HG03196 (cell line): ENCODE data around the gene CD164.
A peak's percentile ranks its signal among the peaks of the same experiment; 100 is the strongest.
"Not testable (repeated sequence)": the region's sequence is repeated elsewhere in the genome, so short reads cannot be mapped to it uniquely, and the experiment has no call there.

Experiments
- ATAC-seq: cut with Tn5 transposase; IDR thresholded peaks from one replicate; pipeline ENCODE4 v1.9.1; 2021; ENCODE audit not compliant: unreplicated experiment

Gene CD164

DNA sequence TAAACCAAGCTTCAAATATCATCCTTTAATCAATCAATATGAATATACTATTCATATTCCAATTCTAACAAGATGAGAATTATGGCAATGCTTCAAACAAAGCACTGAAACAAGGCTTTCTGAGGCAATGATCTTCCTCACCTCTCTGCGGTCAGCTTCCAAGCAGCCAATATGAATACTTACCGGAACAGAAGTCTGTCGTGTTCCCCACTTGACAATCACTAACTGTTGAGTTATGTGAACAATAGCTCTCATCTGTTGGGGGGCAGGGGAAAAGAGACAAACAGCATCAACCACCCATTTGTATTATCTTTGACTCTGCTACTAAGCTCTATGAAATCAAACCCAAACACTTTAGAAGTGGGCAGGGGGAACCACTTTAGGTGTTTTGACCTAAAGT lies 4.5 kb downstream of the CD164 start:
- ATAC-seq, result no peak

DNA sequence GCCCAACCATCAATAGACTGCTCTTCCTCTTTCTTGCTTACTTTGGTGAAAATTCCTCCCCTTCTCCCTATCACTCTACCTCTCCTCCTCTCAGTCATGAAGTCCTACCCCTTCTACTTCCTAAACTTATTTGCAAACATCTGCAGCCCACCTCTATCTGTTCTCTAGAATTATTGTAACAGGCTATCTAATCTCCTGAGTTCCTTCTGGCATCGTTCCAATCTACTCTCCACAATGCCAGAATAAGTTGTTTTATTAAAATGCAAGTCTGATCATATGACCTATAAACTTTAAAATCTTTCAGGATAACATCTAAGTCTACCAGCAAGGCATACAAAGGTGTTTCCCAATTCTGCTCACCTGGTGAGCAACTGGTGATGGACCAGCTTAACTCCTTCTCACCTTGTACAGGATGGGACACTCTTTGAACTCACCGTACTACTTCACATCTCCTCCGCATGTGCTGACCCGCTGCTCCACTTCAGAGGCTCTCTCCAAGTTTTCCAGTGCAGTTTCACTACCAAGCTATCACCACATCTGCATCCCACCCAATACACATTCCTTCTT lies 7.9 kb downstream of the CD164 start:
- no peak for ATAC-seq

DNA sequence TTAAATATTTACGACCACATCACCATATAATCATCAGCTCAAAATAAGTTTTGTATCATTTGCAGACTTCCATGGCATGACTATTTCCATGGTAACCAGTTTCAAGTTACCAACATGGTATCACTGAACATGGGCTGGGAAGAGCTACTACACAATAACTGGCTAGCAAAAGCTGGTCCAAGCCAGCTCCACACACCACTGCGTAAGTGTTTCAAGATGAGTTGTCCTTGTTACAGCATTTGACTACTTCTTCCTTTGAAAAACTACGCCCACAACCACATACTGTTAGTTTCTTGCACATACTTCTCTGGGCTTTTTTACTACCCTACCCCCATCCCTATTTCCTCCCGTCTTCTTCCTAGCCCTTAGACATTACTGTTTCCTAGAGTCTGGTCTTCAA lies 8.5 kb downstream of the CD164 start:
- ATAC-seq, result peak; percentile 92

DNA sequence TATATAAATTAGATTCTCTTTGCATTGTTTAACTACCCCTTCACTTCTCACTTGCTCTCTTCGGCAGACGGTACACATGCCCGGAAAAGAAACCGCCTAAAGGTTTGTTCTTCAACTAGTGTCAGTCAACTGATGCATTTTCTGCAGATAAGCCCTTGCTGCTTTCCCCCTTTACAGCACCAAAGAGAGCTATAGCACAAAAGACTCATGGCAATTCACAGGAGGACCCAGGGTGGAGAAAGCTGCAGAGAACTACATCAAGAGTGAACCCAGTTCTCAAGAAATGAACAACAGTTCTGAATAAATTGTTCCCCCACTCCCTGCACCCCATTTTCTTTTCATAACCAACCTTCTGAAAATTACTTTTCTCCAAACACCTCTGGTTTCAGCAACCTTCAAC lies 8.9 kb downstream of the CD164 start:
- peak; percentile 10 for ATAC-seq

DNA sequence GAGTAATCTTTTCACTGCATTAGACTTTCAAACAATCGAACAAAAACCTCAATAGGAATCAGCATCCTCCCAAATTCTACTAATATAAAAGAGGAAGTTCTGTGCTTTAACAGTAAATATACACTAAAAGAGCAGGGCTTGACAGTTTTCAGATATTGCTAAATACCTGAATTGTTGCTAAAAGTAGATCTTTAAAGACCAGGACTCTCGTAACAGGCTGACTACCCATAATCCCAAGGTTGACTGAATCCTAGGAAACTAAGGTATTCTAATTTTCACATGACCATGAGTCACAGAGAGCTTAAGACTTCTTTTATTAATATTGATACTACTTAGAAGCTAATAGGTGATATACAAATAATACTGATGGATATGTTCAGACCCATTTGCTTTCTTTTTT lies 10.1 kb downstream of the CD164 start:
- ATAC-seq, result no peak

DNA sequence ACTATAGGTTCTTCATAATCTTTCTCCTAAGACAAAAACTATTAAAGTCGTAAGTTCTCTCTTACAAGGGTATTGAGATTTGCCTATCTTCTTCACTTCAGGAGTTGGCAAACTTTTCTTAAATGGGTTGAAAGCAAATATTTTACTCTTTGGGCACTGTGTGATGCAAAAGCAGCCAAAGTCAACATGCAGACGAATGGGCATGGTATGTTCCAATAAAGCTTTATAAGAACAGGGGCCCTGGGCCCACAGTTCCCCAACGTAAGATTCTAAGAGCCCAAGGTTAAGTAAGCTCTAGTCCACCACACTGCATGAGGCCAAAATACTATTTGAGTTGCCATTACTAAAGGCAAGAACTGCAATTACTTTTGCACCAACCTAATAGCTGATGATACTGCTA lies 11.5 kb downstream of the CD164 start:
- ATAC-seq, result no peak

DNA sequence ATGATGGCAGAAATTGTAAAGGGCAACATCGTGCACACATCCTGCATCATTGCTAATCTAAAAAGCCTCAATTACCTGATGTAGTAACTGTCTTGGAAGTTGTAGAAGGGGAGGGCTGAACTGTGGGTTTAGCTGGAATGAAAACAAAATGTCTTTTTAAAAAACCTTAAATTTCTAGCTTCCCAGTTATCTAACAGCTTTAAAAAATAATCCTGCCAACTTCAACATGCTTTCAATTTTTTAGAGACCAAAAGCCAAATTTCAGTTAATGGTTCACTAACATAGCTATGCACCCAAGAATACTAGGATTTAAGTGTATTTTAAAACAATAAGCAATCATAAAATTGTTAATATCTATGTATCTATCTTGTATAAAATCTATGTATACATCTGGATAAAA lies 11.9 kb downstream of the CD164 start:
- no peak for ATAC-seq

DNA sequence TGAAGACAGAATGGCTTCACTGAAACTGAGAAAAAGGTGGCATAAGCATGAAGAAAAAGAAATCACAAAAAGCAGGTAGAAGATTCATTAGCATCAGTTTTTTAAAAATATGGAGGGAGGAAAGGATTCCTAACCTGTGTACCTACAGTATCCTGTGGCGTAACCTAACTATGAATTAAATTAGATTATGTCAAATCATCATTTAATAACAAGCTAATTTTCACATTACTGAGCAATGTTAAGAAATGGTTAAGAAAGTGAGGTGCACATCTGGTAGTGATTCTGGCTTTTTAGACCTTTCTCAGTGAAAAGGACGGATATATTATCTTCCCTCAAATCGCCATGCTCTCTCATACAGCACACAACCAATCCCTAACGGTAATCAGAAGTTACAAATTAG lies 12.5 kb downstream of the CD164 start:
- no peak for ATAC-seq

DNA sequence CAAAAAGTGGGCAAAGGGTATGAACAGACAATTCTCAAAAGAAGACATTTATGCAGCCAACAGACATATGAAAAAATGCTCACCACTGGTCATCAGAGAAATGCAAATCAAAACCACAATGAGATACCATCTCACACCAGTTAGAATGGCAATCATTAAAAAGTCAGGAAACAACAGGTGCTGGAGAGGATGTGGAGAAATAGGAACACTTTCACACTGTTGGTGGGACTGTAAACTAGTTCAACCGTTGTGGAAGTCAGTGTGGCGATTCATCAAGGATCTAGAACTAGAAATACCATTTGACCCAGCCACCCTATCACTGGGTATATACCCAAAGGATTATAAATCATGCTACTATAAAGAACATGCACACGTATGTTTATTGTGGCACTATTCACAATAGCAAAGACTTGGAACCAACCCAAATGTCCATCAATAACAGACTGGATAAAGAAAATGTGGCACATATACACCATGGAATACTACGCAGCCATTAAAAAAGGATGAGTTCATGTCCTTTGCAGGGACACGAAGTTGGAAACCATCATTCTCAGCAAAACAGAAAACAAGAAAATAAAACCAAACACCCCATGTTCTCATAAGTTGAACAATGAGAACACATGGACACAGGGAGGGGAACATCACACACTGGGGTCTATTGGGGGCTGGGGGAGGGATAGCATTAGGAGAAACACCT lies 17.7 kb downstream of the CD164 start:
- ATAC-seq, result not testable (repeated sequence)

DNA sequence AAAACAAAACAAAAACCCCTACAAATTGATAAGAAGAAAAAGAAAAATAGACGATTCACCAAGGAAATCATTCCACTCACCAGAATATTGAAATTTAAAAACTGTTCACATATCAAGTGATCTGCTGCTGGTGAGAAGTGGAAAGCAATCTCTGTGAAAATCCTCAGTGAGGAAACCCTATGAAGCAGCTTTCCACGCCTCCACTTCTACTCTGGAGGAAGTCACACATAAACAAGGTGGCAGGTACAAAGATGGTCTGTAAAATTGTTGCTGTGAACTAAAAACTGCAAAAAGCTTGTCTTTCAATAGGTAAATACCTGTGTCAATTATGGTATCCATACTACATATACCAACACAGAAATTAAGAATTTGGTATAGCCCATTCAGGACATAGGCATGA lies 18.5 kb downstream of the CD164 start:
- no peak for ATAC-seq

DNA sequence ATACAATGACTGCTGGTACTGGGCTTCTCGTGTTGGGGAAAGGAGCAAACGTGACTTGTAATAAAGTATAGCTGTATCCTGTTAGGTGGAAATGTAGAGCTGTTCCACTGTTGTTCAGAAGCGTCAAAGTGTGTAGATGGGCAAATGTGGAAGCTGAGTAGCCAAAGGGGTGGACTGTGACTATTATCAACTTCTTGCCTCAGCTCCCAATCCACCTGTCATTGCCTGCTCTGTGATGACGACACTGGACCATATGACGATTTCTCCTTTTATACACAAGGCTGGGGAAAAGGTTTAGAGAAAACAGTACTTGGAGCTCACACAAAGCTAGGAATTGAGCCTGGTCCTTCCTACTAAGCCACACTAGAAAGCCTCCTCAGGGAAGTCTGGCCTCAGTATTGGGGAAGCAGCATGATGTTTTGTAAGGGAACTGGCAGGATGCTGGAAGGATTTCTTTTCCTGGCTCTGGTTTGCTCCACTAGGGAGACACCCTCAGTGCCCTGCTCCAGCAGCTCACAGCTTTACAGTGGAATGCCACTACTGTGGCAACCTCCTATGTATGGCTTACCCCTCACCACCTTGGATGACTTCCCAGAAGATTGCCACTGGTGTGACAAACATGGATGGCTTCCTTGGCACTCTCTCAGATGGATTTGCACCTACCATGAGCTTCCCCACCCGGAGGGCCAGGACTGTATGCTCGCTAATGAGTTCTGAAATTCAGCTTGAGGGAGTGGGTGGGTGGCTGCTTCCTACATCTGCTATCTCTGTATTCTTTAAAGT lies 20.0 kb downstream of the CD164 start:
- no peak for ATAC-seq

DNA sequence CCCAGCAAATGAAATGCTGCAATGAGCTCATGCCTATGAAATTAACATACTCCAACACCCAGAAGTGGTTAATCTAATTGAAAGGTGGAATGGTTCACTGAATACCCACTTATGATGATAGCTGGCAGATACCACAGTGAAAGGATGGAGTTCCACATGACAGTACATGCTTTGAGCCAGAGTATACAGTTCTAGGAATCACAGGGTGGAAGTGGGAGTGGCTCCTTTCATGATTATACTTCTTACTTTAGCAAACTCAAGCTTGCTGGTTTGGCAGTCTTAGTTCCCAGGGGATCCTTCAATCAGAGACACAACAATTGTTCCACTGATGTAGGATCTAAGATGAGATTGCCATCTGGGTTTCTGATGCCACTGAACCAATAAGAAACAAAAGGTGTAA lies 21.5 kb downstream of the CD164 start:
- no peak for ATAC-seq

DNA sequence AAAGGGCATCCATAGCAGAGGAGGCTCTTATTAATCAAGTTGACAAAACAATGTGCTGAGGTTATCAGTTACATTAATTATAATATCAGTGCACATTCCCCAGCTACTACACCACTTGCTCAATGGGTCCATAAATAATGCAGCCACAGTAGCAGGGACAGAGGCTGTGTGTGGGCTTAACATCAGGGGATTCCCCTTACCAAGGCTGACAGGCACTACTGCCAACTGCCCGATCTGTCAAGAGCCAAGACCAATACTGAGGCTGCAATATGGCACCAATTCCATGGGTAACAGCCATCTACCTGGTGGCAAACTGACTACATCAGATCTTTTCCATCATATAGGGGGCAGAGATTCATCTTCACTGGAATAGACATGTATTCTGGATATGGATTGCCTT lies 22.0 kb downstream of the CD164 start:
- no peak for ATAC-seq

DNA sequence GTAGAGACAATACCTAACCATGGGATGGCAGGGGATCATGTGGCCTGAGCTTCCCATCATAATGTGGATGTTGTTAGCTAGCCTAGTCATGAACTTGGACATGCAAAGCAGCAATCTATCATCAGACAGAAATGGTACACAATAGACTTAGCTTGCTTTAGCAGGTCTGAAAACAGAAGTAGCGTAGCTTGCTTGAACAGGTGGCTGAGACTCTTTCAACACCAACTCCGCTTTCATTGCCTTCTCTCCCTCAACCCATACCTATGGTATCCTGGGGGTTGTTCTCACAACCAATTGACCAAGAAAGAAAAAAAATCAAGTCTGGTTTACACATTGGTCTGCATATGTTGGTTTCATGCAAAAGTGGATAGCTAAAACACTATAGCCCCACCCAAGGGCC lies 23.0 kb downstream of the CD164 start:
- no peak for ATAC-seq

DNA sequence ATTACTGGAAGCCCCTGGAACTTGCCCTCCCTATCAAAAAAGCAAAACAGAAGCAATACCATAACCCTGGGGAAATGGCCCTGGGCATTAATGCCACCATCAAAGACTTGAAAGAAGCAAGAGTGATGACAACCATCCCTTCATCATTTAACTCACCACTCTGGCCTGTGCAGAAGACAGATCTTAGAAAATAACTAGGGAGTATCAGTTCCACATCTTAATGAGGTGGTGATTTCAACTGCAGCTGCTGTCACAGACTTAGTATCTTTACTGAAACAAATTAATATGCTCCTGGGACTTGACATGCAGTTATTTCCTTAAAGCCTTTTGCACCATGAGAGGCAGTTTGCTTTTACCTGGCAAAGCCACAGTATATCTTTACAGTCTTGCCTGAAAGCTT lies 24.1 kb downstream of the CD164 start:
- no peak for ATAC-seq

DNA sequence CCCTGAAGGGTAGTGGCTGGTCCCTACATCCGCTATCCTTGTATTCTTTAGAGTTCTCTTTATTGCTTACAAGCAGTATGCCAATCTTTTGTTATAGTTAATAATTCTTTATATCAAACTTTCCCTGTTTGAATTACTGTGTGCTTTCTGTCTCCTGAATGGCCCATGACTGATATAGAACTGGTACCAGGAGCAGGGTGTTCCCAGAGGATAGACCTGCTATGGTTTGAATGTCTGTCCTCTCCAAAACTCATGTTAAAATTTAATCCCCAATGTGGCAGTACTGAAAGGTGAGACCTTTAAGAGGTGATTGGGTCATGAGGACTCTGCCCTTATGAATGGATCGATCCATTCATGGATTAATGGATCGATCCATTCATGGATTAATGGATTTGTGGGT lies 26.0 kb downstream of the CD164 start:
- no peak for ATAC-seq

DNA sequence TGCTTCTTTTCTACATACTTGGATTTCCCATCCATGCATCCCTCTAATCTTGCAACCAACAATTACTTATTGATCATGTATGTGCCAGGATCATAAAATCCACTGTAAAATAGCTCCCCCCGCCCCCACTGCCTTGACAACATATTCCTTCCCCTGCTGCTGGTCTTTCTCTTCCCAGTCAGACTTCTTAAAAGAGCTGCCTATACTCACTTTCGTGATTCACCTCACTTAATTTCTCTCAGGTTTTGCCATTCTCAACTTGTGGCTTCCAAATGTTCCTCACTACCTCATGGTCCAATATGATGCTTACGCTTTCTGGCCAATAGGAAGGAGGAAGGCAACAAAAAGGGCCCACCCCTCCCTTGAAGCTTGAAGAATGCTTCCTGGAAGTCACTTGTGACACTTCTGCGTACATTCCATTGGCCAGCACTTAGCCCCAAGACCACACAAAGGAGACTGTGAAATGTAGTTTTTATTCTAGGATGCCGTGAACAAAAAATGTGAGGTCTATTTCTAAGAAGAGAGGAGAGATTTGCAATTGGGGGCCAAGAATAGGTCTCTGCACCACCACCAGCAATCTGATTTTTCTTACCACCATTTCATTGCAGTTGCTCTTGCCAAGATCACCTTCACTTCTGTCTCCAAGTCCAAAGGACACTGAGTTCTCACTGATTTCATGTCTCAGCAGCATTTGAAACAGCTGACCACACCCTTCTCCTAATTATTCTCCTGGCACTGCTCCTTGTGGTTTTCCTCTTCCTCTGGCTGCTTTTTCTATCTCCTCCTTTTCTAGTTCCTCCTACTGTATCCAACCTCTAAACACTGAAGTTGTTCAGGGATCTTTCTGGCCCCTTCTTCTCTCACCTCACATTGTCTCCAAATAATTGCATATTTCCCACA lies 30.8 kb downstream of the CD164 start:
- no peak for ATAC-seq

DNA sequence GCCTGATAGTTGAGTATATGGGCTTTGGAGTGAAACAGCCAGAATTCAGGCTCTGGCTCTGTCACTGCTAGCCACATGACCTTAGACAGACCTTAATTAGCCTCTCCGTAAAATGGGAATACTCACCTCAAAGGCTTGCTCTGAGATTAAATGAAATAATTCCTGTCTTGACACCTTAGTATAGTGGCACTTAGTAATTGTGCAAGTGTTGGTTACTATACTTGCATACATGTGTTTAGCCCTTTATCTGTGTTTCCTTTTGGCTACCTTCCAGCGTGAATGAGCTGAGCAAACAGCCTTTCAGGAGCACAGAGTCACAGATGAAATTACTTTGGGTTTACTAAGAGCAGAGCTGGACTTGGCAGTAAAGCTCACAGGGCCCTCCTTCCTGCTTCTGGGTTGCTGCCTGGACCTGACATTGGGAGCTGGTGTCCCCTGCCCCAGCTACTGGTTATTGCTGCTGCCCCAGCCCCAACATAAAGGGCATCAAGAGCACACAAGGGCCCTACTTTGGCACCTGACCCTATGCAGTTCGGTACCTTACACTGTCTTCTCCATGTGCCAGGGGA lies 32.8 kb downstream of the CD164 start:
- no peak for ATAC-seq

DNA sequence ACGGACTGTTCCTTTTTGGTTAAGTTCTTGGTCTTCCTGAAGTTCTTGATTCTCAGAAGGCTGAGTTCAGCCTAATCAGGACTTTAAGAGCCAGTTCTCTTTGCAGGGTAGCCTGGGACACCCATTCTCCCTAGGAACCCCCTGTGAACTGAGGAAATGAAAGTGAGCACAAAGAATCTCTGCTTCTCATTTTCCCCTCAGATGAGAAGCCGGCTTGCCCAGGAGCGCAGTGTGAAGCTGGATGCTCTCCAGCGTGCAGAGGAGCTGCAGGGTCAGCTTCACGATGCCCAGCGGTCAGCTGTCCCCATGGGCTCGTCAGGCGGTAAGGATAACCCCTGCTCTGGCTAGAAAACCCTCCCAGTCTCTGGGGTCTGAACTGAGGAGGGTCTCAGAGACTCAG lies 34.0 kb downstream of the CD164 start:
- ATAC-seq, result no peak

DNA sequence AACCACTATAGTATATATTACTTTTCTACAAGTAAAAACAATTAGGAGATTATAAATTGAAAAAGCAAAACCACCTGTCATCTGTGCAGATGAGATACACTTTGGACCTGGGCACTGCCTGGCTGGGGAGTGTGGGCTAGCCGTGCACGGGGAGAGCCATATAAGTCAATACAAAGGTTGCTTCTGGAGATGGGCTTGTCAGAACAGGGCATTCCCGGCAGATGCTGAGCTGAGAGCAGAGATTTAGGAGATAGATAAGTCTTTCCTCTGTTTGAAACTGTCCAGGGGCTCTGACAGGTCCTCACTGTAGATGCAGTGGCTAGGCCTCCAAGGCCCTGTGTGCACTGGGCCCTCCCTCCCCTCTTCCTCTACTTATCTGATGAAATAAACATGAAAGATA lies 34.5 kb downstream of the CD164 start:
- ATAC-seq, result no peak

DNA sequence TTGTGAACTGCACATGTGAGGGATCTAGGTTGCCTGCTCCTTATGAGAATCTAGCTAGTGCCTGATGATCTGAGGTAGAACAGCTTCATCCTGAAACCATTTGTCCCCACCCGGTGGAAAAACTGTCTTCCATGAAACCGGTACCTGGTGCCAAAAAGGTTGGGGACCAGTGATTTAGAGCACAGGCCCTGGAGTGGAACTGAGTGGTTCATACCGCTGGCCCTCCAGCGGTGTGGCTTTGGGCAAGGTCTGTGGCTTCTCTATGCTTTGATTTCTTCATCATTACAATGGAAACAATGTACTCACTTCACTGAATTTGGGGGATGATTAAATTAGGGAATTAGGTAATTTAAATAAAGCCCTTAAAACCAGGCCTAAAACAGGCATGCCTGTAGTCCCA lies 36.3 kb downstream of the CD164 start:
- no peak for ATAC-seq
